ENCODE results near the gene FAM76B.

The FAM76B gene

GRCh38 chr11:95728094-95728493, 61.5 kb downstream of the FAM76B start:
- no peak for DNase-seq

- DNase-seq, result no peak
Measured at GRCh38 chr11:95727620-95728019, 62.0 kb downstream of the FAM76B start.

- no peak for DNase-seq
Measured at GRCh38 chr11:95727111-95727510, 62.5 kb downstream of the FAM76B start.

DNA sequence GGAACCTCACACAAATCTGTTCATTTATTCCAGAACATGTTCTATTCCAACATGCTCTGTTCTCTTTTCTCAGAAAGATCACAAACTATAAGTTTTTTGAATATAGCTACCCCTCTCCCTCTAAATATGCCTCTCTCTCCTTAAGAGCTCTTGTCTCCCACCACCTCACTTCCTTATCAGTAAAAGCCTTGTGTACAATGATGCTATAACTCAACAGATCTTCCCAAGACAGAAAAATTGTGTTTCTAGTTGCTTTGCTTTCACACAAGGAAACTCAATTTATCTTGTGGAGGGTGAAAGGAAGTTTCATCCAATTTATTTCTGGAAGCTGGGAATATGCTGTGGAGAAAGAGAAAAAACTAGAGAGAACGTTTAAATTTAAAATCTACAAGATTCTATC, 64.4 kb downstream of the FAM76B start:
- DNase-seq, result no peak

- no peak for DNase-seq
Measured at GRCh38 chr11:95723361-95723942, 66.1 kb downstream of the FAM76B start.

- no peak for DNase-seq
Measured at GRCh38 chr11:95720195-95720594, 69.4 kb downstream of the FAM76B start.

Data from stimulated activated CD4-positive, alpha-beta T cell treated with anti-CD3 and anti-CD28 coated beads, Interleukin-2, amount 100 ng/mL, for 48 hours (primary cell).